OCI-LY7 (cell line): ENCODE results near the gene SCUBE3. TPM values are rescaled to one million over a fixed set of nuclear protein-coding genes. Genes with fewer than 3 reads are reported as not detected.

Source experiments
- Bru-seq: library from RNA; stranded (reverse); fragments of 400-500 nt; gene quantifications from one replicate; lab custom pipeline; 2021; lab: Mats Ljungman, UMichigan
- BruChase-seq, 2 experiments: library from RNA; stranded (reverse); fragments of 400-500 nt; gene quantifications; one replicate each; lab custom pipeline; 2021; lab: Mats Ljungman, UMichigan
- BruUV-seq: library from RNA; stranded (reverse); fragments of 400-500 nt; replicated peaks from 2 replicates; lab custom pipeline; 2021; lab: Mats Ljungman, UMichigan
- CTCF ChIA-PET: fragments of 300-600 bp; sonication (Branson Sonifier 250); formaldehyde crosslinking; loops from one replicate; lab custom pipeline; 2022; ENCODE audit warnings: antibody characterized with exemption; ENCODE audit not compliant: unreplicated experiment; lab: Charles Lee
- POLR2A ChIA-PET: fragments of 300-600 bp; sonication (Branson Sonifier 250); formaldehyde crosslinking; loops from one replicate; lab custom pipeline; 2022; ENCODE audit warnings: antibody characterized with exemption; lab: Charles Lee
- DNase-seq: peaks from one replicate; pipeline ENCODE4 v3.0.0-alpha.2; 2015; ENCODE audit warnings: low spot score
- H2AFZ ChIP-seq: fragments of 200-600 bp; sonication (generic), shearing (Covaris generic); 2 replicates; pipeline ENCODE4 v1.6.1; 2014; ENCODE audit warnings: mild to moderate bottlenecking, antibody characterized with exemption, low read length, moderate library complexity
- H3K27ac ChIP-seq: fragments of 200-600 bp; sonication (generic); 2 replicates; pipeline ENCODE4 v1.5.1; 2014; ENCODE audit warnings: mixed run types, low read depth, mild to moderate bottlenecking, moderate library complexity, low read length, inconsistent platforms; ENCODE audit not compliant: poor library complexity, severe bottlenecking
- H3K36me3 ChIP-seq: fragments of 200-600 bp; sonication (generic); 2 replicates; pipeline ENCODE4 v1.6.1; 2014; ENCODE audit warnings: mild to moderate bottlenecking, antibody characterized with exemption, low read length, moderate library complexity, mixed read lengths; ENCODE audit not compliant: insufficient read depth
- H3K4me1 ChIP-seq: fragments of 200-600 bp; sonication (generic); 2 replicates; pipeline ENCODE4 v1.5.1; 2014; ENCODE audit warnings: mild to moderate bottlenecking, low read length; ENCODE audit not compliant: insufficient read depth, poor library complexity, severe bottlenecking
- H3K4me2 ChIP-seq: fragments of 200-600 bp; sonication (generic); 2 replicates; pipeline ENCODE4 v1.6.1; 2014; ENCODE audit warnings: mild to moderate bottlenecking, low read length
- H3K4me3 ChIP-seq: fragments of 200-600 bp; sonication (generic); 2 replicates; pipeline ENCODE4 v1.5.1; 2014; ENCODE audit warnings: mild to moderate bottlenecking, low read depth, low read length; ENCODE audit not compliant: poor library complexity, severe bottlenecking
- H3K79me2 ChIP-seq: fragments of 200-600 bp; sonication (generic); 2 replicates; pipeline ENCODE4 v1.6.1; 2016; ENCODE audit warnings: low read depth, mild to moderate bottlenecking, low read length, moderate library complexity, mixed read lengths; ENCODE audit not compliant: insufficient read depth
- H3K9me2 ChIP-seq: fragments of 200-600 bp; sonication (generic); 2 replicates; pipeline ENCODE4 v1.6.1; 2016; ENCODE audit warnings: mild to moderate bottlenecking, low read length, mixed read lengths; ENCODE audit not compliant: insufficient read depth
- H3K9me3 ChIP-seq: fragments of 200-600 bp; sonication (generic); 2 replicates; pipeline ENCODE4 v1.6.1; 2014; ENCODE audit warnings: mild to moderate bottlenecking, mixed run types, low read length, mixed read lengths
- H4K20me1 ChIP-seq: fragments of 200-600 bp; sonication (generic); 2 replicates; pipeline ENCODE4 v1.6.1; 2014; ENCODE audit warnings: mild to moderate bottlenecking, antibody characterized with exemption, low read length, moderate library complexity, mixed read lengths; ENCODE audit not compliant: insufficient read depth
- CTCF ChIP-seq: fragments of 200-600 bp; sonication (generic); conservative IDR thresholded peaks from 2 replicates; pipeline ENCODE4 v1.5.1; 2014; ENCODE audit warnings: mild to moderate bottlenecking, antibody characterized with exemption, low read length, moderate library complexity, mixed read lengths
- EZH2phosphoT487 ChIP-seq: fragments of 200-600 bp; sonication (generic); IDR thresholded peaks from 2 replicates; pipeline ENCODE4 v1.6.1; 2018; ENCODE audit warnings: low read depth, borderline replicate concordance, mild to moderate bottlenecking, mixed run types, antibody characterized with exemption, low read length, moderate library complexity, mixed read lengths
- intact Hi-C: fragments of 100-400 bp; cut with micrococcal nuclease; formaldehyde crosslinking; loops from one replicate; pipeline ENCODE4 v1.10.0; 2022; ENCODE audit not compliant: unreplicated experiment
- long read RNA-seq: library from polyadenylated mRNA; stranded (forward); transcript quantifications from one replicate; pipeline ENCODE4 v2.0.0, GENCODE V29; 2022
- total RNA-seq, 2 experiments: library from RNA; depleted of rRNA in 1 of 2; stranded (reverse); fragments of >200 nt in 1 of 2; shearing (Covaris generic) in 1 of 2; gene quantifications; 2 replicates each; pipeline ENCODE4 v1.2.3, GENCODE V29; 2014 to 2022

The SCUBE3 gene
- total RNA-seq (2014; rRNA removed; shearing (Covaris generic)) = not detected in 2 replicates
- total RNA-seq (2022) = not detected in 2 replicates
- not detected for Bru-seq, nascent RNA
- not detected for BruChase-seq, experiment 1, labeled RNA remaining after a 6-hour chase
- percentile 4 among the genes with signal in this experiment for BruChase-seq, experiment 2, labeled RNA remaining after a 2-hour chase
- long read RNA-seq, partial matches to known transcripts = 0 of 14 reads
- long read RNA-seq, other reads (novel, unspliced or antisense) = 14 of 14 reads

- Histone ChIP-seq H4K20me1 (no peaks in the 10 kb centered on the region), H2AFZ (no peak within 1 kb of the TSS), H3K27ac (no peak within 1 kb of the TSS), H3K4me1 (peaks cover 6% of the 10 kb centered on the region), H3K4me2 (no peak within 1 kb of the TSS), H3K9me3 (no peaks in the 10 kb centered on the region), H3K4me3 (no peak within 1 kb of the TSS), H3K9me2 (no peaks in the 10 kb centered on the region), H3K79me2 (no peaks in the 10 kb centered on the region), H3K36me3 (no peaks in the 10 kb centered on the region)
- no TSS peak for BruUV-seq
- DNase-seq = no peak
- ChIA-PET CTCF (no interaction called here), POLR2A (no interaction called here)
- intact Hi-C loops = no loop called here
- TF ChIP-seq EZH2phosphoT487 (no peak), CTCF (no peak)
Measured at GRCh38 chr6:35213824-35214756, at the start of gene SCUBE3. SCUBE3 (plus strand) TSS chr6:35213956; CDS start chr6:35214419, 463 bp downstream.

- no peak for TF ChIP-seq CTCF
- TF ChIP-seq EZH2phosphoT487 = no peak
- no peak for DNase-seq
- Histone ChIP-seq H3K9me3 (no peaks in the 10 kb centered on the region), H3K4me1 (no peaks in the 10 kb centered on the region), H3K27ac (no peak overlapping the region), H3K9me2 (no peaks in the 10 kb centered on the region), H3K36me3 (no peaks in the 10 kb centered on the region), H3K4me3 (no peak overlapping the region), H3K79me2 (no peaks in the 10 kb centered on the region), H3K4me2 (no peak overlapping the region), H4K20me1 (no peaks in the 10 kb centered on the region), H2AFZ (no peak overlapping the region)
- ChIA-PET POLR2A (no interaction called here), CTCF (no interaction called here)
- intact Hi-C loops = no loop called here
- no TSS peak for BruUV-seq
Measured at GRCh38 chr6:35164277-35164676, 49.5 kb upstream of the SCUBE3 start.
